ENCODE measurements around the gene MCM8.

Gene MCM8

GRCh38 chr20:5970381-5970780 lies 19.9 kb downstream of the MCM8 start:
- DNase-seq = no peak
- TF ChIP-seq POLR2A (IDR thresholded peaks at IDR 0.05; ENCODE audit: low read length) = no peak
- no peak for TF ChIP-seq GATA1 (IDR thresholded peaks at IDR 0.05; ENCODE audit: low read depth, low read length)

GRCh38 chr20:5971203-5971602 lies 20.8 kb downstream of the MCM8 start:
- no peak for DNase-seq
- TF ChIP-seq GATA1 (IDR thresholded peaks at IDR 0.05; ENCODE audit: low read depth, low read length) (no peak), POLR2A (IDR thresholded peaks at IDR 0.05; ENCODE audit: low read length) (no peak)

DNA sequence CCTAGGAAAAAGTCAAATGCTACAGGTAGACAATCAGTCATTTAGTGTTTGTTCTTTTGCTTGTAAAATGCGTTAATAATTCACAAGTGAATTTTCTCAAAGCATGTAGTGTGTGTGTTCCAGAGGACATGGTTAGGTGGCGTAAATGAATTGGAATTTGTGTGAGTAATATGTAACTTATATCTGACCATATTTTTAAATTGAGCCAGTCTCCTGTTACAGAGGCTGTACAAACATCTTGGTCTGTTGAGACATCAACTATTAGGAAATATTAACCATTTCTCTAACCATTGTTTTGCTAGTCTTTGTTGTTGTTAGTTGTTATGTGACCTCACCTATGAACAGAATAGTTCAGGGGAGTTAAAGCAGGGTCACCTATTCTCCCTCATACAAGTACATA lies 22.7 kb downstream of the MCM8 start:
- TF ChIP-seq GATA1 (IDR thresholded peaks at IDR 0.05; ENCODE audit: low read depth, low read length) (no peak), POLR2A (IDR thresholded peaks at IDR 0.05; ENCODE audit: low read length) (no peak)
- no peak for DNase-seq

DNA sequence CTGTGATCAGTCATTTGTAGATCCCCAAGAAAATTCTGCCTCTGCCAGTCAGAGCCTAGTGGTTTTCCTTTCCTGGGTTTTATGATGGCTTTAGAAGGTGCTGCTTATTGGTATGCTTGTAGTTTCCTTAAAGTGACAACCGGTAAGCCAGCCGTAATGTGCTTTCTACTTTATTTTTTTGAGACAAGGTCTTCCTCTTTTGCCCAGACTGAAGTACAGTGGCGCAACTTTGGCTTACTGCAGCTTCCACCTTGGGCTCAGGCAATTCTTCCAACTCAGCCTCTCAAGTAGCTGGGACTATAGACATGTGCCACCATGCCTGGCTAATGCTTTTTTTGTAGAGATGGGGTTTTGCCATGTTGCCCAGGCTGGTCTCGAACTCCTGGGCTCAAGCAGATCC lies 23.5 kb downstream of the MCM8 start:
- TF ChIP-seq GATA1 (IDR thresholded peaks at IDR 0.05; ENCODE audit: low read depth, low read length) (no peak), POLR2A (IDR thresholded peaks at IDR 0.05; ENCODE audit: low read length) (no peak)

DNA sequence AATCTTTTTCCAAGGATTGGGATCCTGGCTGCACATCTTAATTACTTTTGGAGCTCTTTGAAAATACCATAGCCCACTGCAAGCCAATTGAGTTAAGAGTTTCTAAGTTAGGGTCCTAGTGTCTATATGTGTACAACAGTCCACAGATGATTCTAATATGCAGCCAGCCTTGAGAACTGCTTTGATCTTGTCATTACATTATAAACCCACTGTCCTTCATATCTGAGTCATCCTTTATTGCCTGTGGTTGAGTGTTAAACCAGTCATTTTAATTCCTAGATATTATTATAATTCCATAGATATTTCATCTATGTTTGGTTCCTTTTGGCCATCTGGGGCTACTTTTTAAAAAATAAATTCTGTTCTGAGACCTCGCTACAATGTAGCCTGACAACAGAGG lies 24.1 kb downstream of the MCM8 start:
- no peak for TF ChIP-seq GATA1 (IDR thresholded peaks at IDR 0.05; ENCODE audit: low read depth, low read length)
- no peak for TF ChIP-seq POLR2A (IDR thresholded peaks at IDR 0.05; ENCODE audit: low read length)
- no peak for DNase-seq

More for the DNA sequence above, 23.5 kb downstream of the MCM8 start:
- DNase-seq = no peak

- DNase-seq = no peak
- TF ChIP-seq GATA1 (IDR thresholded peaks at IDR 0.05; ENCODE audit: low read depth, low read length) = no peak
- TF ChIP-seq POLR2A (IDR thresholded peaks at IDR 0.05; ENCODE audit: low read length) = no peak
Observed at GRCh38 chr20:5975778-5976177, 25.3 kb downstream of the MCM8 start.

DNA sequence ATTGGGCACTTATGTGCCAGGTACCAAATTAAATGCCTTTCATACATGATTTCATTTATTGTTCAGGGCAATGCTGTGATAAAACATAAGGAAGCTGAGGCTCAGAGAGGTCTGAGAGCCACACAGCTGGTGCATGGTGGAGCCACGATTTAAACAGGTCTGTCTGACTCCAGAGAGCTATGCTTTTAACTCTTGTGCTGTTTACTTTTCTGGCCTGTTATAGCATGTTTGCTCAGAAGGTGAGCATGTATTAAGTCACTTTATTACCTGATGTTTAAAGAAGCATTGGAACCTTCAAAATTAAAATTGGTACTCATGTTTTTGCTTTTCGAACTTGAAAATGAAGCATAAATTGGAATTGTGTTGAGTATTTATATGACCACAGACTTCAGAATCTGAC lies 26.8 kb downstream of the MCM8 start:
- TF ChIP-seq GATA1 (IDR thresholded peaks at IDR 0.05; ENCODE audit: low read depth, low read length) (no peak), POLR2A (IDR thresholded peaks at IDR 0.05; ENCODE audit: low read length) (no peak)

GRCh38 chr20:5977975-5978374 lies 27.5 kb downstream of the MCM8 start:
- no peak for DNase-seq

More for the DNA sequence above, 26.8 kb downstream of the MCM8 start:
- DNase-seq = no peak

DNA sequence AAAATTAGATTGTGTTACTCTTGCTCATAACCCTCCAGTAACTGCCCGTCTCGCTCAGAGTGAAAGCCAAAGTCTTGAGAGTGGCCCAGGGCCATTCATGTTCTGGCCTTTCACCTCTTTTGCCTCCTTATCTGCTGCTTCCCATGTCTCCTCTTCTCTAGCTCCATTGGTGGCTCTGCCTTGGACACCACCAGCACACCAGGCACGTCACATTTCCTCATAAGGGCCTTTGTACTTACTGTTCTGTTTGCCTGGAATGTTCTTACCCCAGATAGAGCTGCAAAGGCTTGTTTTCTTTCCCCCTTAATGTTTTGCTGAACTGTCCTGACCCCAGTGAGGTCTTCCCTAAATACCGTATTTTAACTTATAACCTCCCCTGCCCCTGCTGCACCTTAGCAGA lies 29.3 kb downstream of the MCM8 start:
- no peak for TF ChIP-seq GATA1 (IDR thresholded peaks at IDR 0.05; ENCODE audit: low read depth, low read length)
- TF ChIP-seq POLR2A (IDR thresholded peaks at IDR 0.05; ENCODE audit: low read length) = no peak
- no peak for DNase-seq

More at GRCh38 chr20:5977975-5978374, 27.5 kb downstream of the MCM8 start:
- no peak for TF ChIP-seq POLR2A (IDR thresholded peaks at IDR 0.05; ENCODE audit: low read length)
- TF ChIP-seq GATA1 (IDR thresholded peaks at IDR 0.05; ENCODE audit: low read depth, low read length) = no peak

DNA sequence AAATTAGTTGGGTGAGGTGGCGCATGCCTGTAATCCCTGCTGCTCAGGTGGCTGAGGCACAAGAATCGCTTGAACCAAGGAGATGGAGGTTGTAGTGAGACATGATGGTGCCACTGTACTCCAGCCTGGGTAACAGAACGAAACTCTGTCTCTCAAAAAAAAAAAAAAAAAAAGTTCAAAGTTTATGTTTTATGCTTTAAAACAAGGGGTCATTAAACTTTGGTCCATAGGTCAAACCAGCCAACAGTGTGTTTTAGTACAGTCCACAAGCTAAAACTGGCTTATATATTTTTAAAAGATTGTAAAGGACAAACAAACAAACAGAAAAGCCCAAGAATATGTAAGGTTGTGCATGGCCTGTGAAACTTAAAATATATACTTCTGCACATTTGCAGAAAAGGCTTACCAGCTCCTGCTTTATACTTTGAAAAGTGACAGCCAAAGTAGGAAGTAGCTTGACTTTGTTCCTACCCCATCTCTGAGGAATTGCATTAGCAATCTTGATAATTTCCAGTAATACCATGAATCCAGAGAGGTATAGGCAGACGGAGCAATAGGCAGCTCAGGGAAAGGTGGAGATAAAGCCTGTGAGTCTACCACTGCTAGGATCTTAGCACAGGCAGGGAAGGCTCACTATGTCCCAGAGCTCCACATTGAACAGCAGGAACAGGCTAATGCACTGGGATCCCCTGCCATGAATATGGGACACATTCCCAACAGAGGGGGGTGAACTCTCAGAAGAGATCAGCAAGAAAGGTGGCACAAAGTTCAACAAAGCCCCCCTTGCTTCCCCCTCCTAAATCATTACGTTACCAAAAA lies 30.5 kb downstream of the MCM8 start:
- no peak for DNase-seq
- TF ChIP-seq GATA1 (IDR thresholded peaks at IDR 0.05; ENCODE audit: low read depth, low read length) (no peak), POLR2A (IDR thresholded peaks at IDR 0.05; ENCODE audit: low read length) (no peak)

- no peak for DNase-seq
- TF ChIP-seq POLR2A (IDR thresholded peaks at IDR 0.05; ENCODE audit: low read length) = no peak
- no peak for TF ChIP-seq GATA1 (IDR thresholded peaks at IDR 0.05; ENCODE audit: low read depth, low read length)
Observed at GRCh38 chr20:5987383-5987782, 36.9 kb downstream of the MCM8 start.

DNA sequence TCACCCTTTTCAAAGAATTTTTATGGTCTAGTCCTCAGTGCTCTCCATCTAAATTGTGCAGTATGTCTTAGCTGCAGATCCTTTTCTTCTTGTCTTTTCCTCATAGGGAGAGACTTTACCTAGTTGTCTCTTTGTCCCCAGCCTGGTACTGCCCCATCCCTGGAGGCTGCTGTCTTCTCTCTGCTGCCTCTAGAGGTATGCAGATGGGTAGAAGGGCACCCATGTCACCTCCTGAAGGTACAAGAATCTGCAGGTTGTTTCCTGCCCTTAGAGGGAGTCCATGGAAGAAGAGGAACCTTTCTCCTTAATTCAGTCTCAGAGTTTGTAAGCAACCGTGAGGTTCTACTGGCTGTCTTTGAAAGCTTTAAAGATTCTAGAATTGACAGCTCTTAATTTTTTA lies 39.1 kb downstream of the MCM8 start:
- no peak for TF ChIP-seq GATA1 (IDR thresholded peaks at IDR 0.05; ENCODE audit: low read depth, low read length)
- TF ChIP-seq POLR2A (IDR thresholded peaks at IDR 0.05; ENCODE audit: low read length) = no peak
- no peak for DNase-seq

DNA sequence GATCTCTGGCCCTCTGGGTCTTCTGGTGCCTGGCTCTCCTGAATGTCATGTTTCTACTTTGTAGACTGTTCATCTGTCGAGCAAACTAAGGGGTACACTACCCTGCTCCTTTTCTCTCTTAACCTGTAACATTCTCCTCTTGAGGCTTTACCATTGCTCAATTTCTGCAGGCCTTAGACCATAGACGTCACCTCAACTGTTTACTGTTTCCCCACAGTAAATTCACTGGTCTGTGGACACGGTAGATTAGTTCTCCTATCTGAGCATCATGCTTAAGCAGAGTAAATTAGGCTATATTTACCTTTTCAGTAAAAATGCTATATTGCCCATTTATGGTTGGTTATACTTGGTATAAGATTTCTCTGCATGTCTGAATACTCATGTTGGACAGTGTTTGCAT lies 40.5 kb downstream of the MCM8 start:
- TF ChIP-seq GATA1 (IDR thresholded peaks at IDR 0.05; ENCODE audit: low read depth, low read length) = no peak
- TF ChIP-seq POLR2A (IDR thresholded peaks at IDR 0.05; ENCODE audit: low read length) = no peak
- DNase-seq = no peak

DNA sequence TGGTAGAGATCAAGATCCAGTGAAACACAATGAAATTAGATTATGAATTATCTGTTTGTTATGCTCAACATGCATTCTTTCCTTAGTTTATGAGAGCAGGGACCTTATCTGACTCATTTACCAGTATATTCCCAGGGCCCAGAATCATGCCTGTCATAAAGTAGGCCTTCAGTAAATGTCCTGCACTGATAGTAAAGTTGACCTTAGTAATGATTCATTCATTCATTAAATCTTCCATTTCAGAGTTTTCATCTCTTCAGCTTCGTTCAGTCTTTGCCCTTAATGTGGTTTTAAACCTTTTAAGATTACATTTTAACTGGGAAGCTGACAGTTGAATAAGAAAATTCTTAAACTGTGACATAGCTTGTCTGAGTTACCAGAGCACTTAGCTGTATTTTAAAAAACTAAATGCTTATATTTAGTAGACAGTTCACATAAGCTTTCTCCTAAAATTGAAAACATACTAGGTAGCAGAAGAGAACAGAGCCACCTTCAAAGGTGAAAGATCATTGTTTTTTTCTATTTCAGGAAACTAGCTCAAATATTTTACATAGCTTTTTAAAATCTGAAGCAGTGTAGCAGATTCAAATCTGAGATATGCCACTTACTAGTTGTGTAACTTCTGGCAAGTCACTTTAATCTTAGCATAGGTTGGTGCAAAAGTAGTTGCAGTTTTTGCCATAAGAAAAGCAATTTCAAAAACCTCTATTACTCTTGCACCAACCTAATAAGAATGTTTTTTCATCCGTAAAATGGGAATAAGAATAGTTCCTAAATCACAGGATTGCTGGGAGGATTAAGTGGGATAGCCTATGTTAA lies 41.4 kb downstream of the MCM8 start:
- DNase-seq = no peak

More for the DNA sequence above, 41.4 kb downstream of the MCM8 start:
- TF ChIP-seq GATA1 (IDR thresholded peaks at IDR 0.05; ENCODE audit: low read depth, low read length) (no peak), POLR2A (IDR thresholded peaks at IDR 0.05; ENCODE audit: low read length) (no peak)

All from erythroblast (primary cell).